Stimulated activated naive CD4-positive, alpha-beta T cell (primary cell): Measurements from ENCODE around the gene TIMM44.
"Not testable (repeated sequence)": the region's sequence is repeated elsewhere in the genome, so short reads cannot be mapped to it uniquely, and the experiment has no call there.

Experiments used
- DNase-seq, 6 experiments: peaks; one replicate each; lab custom pipeline; 2025; lab: John Stamatoyannopoulos, UW

TIMM44 gene

DNA sequence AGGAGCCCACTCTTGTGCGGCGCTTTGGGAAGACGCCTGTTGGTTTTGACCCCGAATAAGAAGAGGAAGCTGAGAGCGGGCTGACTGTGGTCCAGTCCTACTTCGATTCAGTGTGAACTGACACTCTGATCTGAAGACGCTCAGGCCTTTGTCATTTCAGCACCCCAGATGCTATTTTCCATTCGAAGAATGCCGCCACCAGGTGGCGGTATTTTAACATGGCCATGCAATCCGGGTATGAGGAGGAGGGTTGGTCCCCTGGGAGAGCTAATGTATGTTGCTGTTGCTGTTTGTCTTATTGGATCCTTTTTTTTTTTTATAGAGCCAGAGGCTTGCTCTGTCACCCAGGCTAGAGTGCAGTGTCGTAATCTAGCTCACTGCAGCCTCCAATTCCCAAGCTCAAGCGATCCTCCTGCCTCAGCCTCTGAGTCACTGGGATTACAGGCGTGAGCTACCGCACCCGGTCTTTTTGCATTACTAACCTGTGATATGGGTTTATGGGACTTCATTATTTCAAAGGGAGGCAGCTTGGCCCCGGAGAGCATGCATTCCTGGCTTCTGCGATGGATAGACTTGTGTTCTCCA is 803 bp upstream of the TIMM44 start:
- peak; percentile 72 to 91 (median 82) for DNase-seq

DNA sequence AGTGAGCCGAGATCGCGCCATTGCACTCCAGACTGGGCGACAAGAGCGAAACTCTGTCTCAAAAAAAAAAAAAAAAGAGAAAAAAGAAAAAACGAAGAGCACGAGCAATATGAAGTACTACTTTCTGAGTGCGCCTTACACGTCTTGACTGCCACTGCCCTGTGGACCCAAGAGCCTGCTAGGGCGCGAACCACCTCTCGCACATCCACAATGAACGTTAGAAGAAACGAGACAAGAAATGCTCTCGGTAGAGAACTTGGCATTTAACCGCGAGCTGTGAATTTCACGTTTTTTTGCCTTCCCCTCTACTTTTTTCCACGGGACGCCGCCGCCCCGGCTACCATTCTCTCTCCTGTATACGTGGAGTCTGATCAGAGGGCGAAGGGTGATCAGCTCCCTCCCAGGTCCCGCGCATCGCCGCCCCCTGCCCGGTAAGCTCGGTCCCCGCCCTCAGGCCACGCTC is 454 bp downstream of the TIMM44 start:
- peak in 1 of 6 experiments; percentile 59 for DNase-seq

- no peak for DNase-seq
Measured at GRCh38 chr19:7941895-7942596, 1.4 kb downstream of the TIMM44 start.

DNA sequence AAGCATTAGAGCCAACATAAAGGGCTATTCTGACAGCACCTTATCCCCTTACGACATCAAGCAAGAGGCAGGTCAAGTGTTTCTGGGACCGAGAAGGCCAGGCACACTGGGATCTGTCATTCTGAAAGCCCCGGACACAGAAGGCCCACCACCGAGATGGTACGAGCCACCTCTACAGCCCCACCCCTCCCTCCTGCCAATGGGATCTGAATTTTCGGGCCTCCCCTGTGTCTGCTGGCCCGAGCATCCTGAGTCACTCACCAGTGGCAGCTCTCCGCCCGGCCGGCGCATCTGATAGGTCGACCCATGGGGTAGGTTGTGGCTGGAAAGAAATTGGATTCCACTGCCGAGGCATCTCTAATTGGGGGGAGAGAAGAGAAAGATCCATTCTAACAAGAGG is 2.6 kb downstream of the TIMM44 start:
- DNase-seq = no peak

GRCh38 chr19:7934766-7935165 is 8.7 kb downstream of the TIMM44 start:
- no peak for DNase-seq

DNA sequence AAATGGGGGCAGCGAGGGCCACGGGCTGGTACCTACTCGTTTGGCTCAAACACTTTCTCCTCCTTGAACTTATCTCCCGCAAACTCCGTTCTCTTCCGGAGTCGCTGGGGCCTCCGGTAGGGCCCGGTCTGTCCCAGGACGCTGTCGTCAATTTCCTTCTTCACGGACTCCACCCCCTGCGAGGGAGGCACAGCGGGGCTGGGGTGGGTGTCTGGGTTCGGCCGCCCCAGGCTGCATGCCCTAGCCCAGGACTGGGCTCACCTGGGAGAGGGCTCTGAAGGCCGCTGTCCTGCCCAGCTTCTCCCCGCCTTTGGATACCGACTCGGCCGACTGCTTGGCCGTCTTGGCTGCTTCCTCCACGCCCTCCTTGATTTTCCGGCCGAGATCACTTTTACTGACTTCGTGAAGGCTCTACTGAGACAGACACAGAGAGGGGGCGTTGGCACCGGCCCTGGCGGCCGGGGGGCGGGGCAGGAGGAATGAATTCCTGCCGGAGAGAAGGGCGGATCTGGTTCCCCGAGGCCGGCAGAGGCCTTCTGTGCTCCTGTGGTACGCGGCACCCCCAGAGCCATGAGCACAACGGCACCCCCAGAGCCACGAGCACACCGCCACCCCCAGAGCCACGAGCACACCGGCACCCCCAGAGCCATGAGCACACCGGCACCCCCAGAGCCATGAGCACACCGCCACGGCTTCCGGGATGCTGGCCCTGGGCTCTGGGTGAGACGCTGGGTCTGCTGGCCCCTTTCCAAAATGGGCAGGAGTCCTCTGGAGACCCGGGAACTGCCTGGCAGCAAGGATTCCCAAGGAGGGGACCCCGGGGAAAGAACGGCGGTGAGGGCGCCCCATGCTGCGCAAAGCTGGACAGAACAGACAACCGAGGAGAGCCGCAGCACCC is 9.4 kb downstream of the TIMM44 start:
- no peak for DNase-seq

GRCh38 chr19:7933411-7933810 is 10.1 kb downstream of the TIMM44 start:
- no peak for DNase-seq

GRCh38 chr19:7932930-7933300 is 10.6 kb downstream of the TIMM44 start:
- DNase-seq = no peak

GRCh38 chr19:7932276-7932929 is 11.1 kb downstream of the TIMM44 start:
- DNase-seq = no peak

DNA sequence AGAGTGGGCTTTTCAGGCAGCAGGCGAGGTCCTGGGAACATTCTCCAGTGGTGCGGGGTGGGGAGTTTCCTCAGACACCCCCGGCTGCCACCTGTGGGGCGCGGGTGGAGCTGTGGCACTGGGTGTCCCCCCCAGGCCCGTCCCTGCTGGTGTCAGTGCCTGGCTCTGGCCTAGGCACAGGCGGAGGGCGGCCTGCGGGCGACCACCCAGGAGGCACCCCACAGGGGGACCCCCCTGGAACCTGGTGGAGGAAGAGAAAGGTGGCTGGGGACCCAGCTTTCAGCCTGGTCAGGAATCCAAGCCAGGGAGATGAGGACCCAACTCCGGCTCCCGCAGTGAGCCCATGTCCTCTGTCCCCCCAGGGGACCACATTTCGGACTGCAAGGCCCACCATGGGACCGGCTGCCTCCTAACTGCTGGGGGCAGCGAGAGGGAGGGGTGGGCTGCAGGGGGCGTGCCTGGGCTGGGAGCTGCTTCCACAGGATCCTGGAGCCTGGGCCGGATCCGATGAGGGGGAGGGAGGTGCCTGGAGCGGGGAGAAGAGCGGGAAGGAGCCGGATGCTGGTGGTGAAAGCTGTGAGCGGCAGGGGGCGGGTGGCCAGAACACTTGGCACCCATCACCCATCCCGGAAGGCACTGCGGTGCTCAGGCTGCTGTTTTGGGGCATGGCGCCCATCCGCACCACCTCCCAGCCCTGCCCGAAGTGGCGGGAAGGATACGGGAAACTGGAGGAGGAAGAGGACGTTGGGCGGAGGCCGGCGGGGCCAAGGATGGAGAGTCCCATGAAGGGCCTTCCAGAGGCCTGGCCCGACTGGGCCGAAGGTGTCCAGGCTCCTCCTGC is 12.0 kb downstream of the TIMM44 start:
- no peak for DNase-seq

- DNase-seq = no peak
Measured at GRCh38 chr19:7930765-7931164, 12.7 kb downstream of the TIMM44 start.

- not testable (repeated sequence) for DNase-seq
Measured at GRCh38 chr19:7930030-7930429, 13.4 kb downstream of the TIMM44 start.

DNA sequence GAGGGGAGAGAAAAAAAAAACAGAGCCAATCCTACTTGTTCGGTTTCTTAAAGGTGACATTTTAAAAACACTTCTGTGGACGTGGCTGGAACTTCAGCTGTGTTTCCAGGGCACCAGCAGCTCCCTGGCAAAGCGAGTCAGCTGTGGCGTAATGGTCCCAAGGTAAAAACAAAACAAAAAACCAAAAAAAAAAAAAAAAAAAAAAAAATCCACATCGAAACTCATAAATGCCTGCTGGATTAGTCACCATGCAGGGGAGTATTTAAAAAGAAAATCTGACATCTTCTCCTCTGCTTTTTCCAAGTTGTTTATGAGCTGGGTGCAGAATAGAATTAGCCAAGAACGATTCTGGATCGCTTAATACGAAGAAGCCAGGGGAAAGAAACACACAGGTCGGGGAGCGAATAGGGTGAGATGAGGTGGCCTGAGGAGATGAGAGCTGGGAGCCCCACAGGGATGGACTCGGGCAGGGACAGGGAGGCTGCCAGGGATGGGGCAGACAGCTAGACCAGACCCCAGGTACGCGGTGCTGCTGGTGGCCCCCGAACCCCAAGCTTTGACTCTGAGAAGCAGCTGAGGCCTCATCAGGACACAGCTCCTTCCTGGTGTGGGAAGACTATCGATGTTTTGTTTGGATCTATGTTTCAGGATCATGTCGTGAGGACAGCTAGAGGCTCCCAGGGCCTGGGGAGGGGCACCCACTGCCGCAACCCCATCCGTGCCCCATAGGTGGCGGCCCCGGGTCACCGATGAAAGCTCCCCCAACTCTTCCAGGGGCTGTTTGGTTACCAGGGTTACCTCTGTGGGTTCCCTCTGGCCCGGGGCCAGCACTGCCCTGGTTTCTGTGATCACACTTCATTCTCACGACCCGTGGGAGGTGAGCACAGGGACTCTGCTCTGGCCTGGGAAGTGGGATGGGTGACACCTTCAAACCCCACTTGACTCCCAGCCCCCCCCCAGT is 14.4 kb downstream of the TIMM44 start:
- peak; percentile 42 to 73 (median 70) for DNase-seq

DNA sequence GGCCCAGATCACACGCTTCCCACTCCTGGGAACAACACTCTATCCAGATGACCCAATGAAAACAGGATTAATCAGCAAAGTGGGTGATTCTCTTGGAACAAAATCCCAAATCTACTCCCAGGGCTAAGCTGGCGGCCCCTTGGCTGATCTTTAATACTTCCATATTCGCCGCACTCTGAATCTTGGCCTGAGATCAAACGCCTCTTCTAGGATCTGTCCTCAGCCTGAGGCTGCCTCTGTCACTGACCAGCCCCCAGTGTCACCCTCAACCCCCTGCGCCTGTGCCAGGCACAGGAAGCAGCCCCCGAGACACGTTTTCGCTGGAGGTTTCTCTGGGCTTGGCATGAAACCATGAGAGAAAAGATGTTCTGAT is 15.1 kb downstream of the TIMM44 start:
- no peak for DNase-seq

- no peak for DNase-seq
Measured at GRCh38 chr19:7927605-7928333, 15.7 kb downstream of the TIMM44 start.

DNA sequence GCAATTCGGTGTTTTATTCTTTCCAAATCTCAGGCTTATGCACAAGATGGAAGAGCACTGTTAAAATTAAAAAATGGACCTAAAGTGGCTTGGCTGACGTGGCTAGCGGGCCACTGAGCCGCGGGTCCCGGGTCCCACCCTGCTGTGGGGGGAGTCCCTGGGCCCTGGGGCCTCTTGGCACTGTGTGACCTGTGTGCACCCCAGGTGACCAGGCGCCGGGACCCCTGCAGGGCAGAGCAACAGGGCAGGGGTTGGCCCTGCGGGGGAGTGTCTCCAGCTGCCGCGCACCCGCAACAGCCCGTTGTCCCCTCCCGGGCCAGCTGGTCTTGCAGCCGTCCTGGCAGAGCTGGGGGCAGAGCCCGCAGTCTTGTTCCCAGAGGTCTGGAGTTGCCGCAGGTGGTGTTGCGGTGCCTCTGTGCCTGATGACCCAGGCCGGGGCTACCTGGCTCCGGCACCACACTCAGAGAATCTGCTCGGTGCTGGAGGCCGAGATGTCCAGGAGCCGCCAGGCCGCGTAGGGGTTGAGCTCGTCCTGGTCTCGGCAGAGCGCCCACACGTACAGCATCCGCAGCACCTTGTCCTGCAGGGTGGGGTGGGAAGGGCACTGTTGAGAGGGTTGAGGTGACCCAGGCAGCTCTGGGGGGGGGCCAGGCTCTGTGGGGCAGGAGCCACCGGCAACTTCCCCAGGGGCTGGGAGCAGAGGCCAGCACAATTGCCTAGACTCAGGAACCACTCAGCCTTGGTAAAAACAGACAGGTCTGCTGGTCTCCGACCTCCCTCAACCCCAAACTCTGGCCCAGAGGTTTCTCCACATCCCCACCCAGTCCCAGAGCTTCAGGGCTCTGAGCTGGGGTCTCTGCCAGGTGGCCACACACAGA is 16.5 kb downstream of the TIMM44 start:
- DNase-seq = no peak

DNA sequence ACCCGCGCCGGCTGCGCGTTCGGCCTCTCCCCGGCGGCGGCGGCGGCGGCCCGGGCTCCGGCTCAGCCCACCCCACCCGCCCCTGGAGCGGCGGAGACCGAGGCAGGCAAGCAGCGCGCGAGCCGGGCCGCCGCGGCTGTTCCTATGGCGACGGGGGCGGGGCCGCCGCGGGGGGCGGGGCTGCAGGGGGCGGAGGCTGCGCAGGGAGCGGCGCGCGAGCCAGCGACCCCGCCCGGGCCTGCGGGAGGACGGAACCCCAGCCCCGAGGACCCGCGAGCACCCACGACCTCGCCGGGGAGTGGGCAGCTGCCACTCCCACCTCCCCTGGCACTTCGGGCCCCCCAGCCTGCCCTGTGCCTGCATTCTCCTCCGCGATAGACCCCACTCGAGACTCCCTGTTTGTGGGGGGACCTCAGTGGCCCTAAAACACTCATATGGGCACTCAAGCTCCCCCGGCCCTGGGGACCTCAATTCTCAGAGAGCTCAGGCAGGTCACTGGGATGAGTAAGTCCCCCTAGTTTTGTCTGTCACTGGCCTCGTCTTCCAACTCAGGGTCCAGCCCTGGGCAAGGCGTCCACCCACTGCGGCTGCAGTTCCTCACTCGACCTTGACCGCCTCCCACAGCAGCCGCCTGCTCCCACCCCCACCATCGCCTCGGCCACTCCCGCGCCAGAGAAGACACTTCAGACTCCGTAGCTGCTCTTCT is 17.3 kb downstream of the TIMM44 start, which contains the start of gene CTXN1:
CTXN1 (minus strand) TSS at position 115 of the 706 bp plus-strand sequence. CDS start 597 bp downstream, outside the sequence.
- DNase-seq = peak; percentile 22 to 74 (median 68)
